Raji (cell line): Measurements from ENCODE around the gene TMPRSS9.

ENCODE experiments used
- POLR2A ChIP-seq: IDR thresholded peaks from 2 replicates; pipeline ENCODE4 v1.6.1; 2011; ENCODE audit warnings: low read depth, low read length, control low read depth; ENCODE audit not compliant: insufficient read depth

The TMPRSS9 gene

DNA sequence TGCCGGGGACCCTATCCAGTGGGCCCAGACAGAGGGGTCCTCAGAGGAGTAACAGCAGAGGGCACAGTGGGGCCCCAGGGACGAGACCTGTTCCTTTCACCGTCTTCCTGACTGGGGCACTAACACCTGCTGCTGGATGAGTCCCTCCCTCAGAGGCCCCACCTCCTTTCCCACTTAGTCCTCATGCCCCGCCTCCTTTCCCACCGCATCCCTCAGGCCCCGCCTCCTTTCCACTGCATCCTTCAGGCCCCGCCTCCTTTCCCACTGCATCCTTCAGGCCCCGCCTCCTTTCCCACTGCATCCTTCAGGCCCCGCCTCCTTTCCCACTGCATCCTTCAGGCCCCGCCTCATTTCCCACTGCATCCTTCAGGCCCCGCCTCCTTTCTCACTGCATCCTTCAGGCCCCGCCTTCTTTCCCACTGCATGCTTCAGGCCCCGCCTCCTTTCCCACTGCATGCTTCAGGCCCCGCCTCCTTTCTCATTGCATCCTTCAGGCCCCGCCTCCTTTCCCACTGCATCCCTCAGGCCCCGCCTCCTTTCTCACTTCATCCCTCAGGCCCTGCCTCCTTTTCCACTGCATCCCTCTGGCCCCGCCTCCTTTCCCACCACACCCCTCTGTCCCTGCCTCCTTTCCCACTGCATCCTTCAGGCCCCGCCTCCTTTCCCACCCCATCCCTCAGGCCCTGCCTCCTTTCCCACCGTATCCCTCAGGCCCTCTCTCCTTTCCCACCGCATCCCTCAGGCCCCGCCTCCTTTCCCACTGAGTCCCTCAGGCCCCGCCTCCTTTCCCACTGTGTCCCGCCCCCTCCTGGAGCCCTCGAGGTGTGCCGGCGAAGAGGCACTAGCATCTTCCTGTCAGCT lies 24.8 kb upstream of the TMPRSS9 start:
- TF ChIP-seq POLR2A = no peak

DNA sequence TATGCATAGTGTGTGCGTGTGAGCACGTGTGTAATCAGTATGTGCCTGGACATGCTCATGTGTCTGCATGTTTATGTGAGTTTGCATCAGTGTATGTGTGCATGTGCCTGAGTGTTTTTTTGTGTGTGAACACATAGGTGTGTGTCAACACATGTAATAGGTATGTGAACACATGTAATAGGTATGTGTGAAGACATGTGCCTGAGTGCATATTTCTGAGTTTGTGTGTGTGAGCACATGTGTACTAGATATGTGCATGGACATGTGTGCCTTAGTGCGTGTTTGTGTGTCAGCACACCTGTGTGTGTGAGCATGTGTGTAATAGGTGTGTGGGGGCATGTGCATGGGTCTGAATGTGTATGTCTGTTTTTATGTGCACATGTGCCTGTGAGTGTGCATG lies 24.2 kb upstream of the TMPRSS9 start:
- TF ChIP-seq POLR2A = no peak

DNA sequence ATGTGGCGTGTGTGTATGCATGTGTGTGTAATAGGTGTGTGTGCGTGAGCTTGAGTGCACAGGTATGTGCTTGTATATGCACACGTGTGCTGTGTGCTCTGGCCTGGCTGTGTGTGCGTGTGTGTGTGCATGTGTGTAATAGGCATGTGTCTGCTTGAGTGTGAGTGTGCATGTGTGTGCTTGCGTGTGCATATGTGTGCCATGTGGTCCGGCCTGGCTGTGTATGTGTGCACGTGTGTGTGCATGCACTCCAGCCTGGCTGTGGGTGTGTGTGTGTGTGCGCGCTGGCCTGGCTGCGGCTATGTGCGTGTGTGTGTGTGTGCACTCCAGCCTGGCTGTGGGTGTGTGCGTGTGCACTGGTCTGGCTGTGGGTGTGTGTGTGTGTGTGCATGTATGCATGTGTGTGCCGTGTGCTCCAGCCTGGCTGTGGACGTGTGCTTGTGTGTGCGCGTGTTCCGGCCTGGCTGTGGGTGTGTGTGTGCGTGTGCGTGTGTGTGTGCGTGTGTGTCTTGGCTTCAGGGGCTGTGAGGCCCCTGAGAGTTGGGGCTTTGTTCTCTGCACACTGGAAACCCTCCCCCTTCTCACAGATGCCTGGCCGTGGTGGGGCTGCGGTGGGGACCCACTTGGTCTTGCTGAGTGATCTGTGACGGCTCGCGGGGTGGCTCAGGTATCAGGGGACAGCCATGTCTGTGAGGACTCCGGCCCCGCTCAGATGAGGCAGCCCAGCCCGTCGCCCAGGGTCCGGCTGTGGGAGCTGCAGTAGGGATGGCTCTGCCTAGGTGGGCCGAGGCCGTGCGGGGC lies 23.3 kb upstream of the TMPRSS9 start:
- no peak for TF ChIP-seq POLR2A

DNA sequence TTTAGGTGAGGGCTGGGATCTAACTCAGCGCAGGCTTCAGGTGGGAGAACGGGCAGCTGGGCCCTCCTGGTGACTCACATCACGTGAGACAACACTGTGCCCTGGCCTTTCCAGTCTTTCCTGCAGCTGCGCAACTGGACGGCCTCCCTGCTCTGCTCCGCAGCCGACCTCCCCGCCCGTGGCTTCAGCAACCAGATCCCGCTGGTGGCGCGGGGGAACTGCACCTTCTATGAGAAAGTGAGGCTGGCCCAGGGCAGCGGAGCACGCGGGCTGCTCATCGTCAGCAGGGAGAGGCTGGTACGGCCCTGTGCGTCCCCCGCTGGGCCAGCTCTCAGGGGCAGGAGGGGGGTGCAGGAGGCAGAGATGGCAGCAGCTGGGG lies 22.7 kb upstream of the TMPRSS9 start:
- TF ChIP-seq POLR2A = no peak

DNA sequence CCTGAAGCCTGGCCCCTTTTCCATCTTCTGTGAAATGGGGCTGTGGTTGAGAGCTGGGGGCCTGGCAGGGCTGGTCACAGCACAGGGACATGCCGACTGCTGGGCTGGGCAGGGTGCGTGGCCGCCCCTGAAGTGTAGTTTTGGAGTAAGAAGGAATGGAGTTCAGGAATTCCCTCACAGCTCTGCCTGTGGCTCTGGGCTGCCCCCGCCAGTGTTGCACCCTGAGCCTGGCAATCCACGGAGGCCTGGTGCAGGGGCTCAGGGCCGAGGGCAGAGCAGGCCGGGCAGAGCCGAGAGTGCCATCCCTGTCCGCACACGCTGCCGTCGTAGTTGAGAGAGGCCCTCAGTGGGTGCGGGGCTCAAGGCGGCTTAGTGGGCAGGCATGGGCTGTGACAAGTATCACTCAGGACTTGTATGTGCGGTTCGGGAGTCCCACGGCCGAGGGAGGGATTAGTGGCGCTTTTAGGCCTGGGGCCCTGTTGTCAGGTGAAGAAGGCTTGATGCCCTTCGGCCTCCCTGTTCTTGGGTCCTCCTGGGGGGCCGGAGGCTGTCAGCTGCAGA lies 21.9 kb upstream of the TMPRSS9 start:
- no peak for TF ChIP-seq POLR2A

- no peak for TF ChIP-seq POLR2A
Measured at GRCh38 chr19:2338751-2339643, 21.1 kb upstream of the TMPRSS9 start.

DNA sequence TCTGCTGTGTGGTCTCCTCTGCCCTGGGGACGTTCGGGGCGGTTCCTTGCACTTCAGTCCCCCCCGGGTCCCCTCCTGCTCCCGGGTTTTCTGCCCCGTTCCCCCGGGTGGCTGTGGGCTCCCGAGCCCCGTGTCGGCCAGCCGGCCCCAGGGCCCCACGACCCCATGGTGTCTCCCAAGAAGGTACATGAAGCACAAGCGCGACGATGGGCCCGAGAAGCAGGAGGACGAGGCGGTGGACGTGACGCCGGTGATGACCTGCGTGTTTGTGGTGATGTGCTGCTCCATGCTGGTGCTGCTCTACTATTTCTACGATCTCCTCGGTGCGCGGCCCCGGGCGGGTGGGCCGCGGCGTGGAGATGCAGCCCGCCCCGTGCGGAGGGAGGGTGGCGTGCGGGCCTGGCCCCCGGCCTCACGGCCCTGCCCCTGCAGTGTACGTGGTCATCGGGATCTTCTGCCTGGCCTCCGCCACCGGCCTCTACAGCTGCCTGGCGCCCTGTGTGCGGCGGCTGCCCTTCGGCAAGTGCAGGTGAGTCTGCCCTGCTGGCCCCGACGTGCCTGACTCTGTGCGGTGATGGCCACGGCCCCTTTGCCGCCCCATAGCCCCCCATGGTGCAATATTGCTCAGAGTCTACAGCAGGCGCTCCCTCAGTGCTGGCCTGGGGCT lies 20.3 kb upstream of the TMPRSS9 start:
- TF ChIP-seq POLR2A = no peak

DNA sequence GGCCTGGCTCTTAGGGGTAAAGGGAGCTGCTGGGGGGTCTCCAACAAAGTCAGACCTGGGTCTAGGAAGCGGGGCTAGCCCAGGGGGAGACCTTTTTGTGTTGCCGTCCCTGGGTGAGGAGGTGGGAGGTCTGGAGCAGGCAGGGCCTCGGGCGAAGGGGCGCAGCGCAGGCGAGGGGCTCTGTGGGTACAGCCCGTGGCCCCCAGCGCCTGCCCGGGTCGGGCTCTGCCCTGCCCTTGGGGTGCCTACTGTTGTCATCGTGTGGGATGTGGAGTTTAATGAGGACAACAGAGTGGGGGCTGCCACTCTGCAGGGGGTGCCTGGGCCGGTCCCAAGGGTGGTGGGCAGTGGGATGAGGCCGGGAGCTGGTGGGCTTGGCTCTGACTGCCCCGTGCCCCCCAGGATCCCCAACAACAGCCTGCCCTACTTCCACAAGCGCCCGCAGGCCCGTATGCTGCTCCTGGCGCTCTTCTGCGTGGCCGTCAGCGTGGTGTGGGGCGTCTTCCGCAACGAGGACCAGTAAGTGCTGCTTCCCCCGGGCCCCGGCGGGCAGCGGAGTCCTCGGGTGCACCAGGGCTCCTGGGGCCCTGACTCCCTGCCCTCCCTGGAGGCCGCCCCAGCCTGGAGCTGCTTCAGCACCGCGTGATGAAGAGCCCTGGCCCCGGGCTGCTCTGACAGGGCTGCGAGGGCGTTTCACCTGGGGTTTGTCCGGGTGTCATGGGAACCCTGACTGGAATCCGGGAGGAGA lies 19.4 kb upstream of the TMPRSS9 start:
- TF ChIP-seq POLR2A = no peak

- TF ChIP-seq POLR2A = no peak
Measured at GRCh38 chr19:2341244-2341751, 18.8 kb upstream of the TMPRSS9 start.

- no peak for TF ChIP-seq POLR2A
Measured at GRCh38 chr19:2341982-2342381, 18.1 kb upstream of the TMPRSS9 start.

DNA sequence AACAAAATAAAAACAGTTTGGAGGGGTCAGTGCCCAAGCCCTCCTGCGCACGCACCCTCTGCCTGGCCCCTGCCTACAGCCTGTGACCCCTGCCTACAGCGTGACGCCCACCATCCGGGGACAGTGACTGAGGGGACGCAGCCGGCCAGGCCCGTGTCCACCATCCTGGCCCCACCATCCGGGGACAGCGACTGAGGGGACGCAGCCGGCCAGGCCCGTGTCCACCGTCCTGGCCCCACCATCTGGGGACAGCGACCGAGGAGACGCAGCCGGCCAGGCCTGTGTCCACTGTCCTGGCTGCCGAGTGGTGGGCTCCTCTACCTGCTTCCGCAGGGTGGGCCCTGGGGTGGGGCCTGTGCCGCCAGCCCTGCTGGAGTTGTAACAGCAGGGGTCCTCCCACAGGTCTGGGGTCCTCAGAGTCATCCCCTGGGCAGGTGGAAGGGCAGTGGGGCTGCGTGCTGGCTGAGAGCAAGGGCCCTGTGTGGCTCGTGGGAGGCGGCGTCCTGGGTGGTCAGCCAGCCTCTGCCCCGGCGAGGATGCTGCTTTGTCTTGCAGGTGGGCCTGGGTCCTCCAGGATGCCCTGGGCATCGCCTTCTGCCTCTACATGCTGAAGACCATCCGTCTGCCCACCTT lies 17.3 kb upstream of the TMPRSS9 start:
- TF ChIP-seq POLR2A = no peak

GRCh38 chr19:2343289-2343982 lies 16.6 kb upstream of the TMPRSS9 start:
- no peak for TF ChIP-seq POLR2A
